Hepatocyte (in vitro differentiated cells): ENCODE data around the gene TCAP. TPM values are rescaled to one million over a fixed set of nuclear protein-coding genes. Genes with fewer than 3 reads are reported as not detected.

Source experiments
- DNase-seq: peaks from one replicate; pipeline ENCODE4 v3.0.0-alpha.2; 2016; ENCODE audit warnings: low spot score
- H2AFZ ChIP-seq: fragments of 200-600 bp; sonication (generic); 2 replicates; pipeline ENCODE4 v1.6.0; 2016; ENCODE audit warnings: antibody characterized with exemption, mild to moderate bottlenecking
- H3K27ac ChIP-seq: fragments of 200-600 bp; sonication (generic); 2 replicates; pipeline ENCODE4 v1.5.1; 2016; ENCODE audit warnings: mild to moderate bottlenecking
- H3K27me3 ChIP-seq: fragments of 200-600 bp; sonication (generic); 2 replicates; pipeline ENCODE4 v1.6.1; 2016
- H3K36me3 ChIP-seq: fragments of 200-600 bp; sonication (generic); replicated peaks from 2 replicates; pipeline ENCODE4 v1.5.1; 2016; ENCODE audit warnings: low read depth; ENCODE audit not compliant: insufficient read depth
- H3K4me1 ChIP-seq: fragments of 200-600 bp; sonication (generic); 2 replicates; pipeline ENCODE4 v1.5.1; 2016; ENCODE audit warnings: mild to moderate bottlenecking, moderate library complexity; ENCODE audit not compliant: insufficient read depth
- H3K4me2 ChIP-seq: fragments of 200-600 bp; sonication (generic); 2 replicates; pipeline ENCODE4 v1.6.0; 2016
- H3K4me3 ChIP-seq: fragments of 200-600 bp; sonication (generic); 2 replicates; pipeline ENCODE4 v1.5.1; 2016; ENCODE audit warnings: mild to moderate bottlenecking
- H3K79me2 ChIP-seq: fragments of 200-600 bp; sonication (generic); 2 replicates; pipeline ENCODE4 v1.6.0; 2017; ENCODE audit warnings: mild to moderate bottlenecking
- H3K9me2 ChIP-seq: fragments of 200-600 bp; sonication (generic); replicated peaks from 2 replicates; pipeline ENCODE4 v1.6.0; 2017; ENCODE audit warnings: mild to moderate bottlenecking; ENCODE audit not compliant: insufficient read depth
- H3K9me3 ChIP-seq: fragments of 200-600 bp; sonication (generic); 2 replicates; pipeline ENCODE4 v1.5.1; 2016; ENCODE audit warnings: low read depth, mild to moderate bottlenecking
- H4K20me1 ChIP-seq: fragments of 200-600 bp; sonication (generic); 2 replicates; pipeline ENCODE4 v1.6.0; 2016; ENCODE audit warnings: mild to moderate bottlenecking; ENCODE audit not compliant: insufficient read depth, poor library complexity, severe bottlenecking
- EZH2 ChIP-seq: fragments of 200-600 bp; sonication (generic); IDR thresholded peaks from 2 replicates; pipeline ENCODE4 v1.6.1; 2016; ENCODE audit warnings: antibody characterized with exemption, mild to moderate bottlenecking, borderline replicate concordance
- EZH2phosphoT487 ChIP-seq: fragments of 200-600 bp; sonication (generic); IDR thresholded peaks from one replicate; pipeline ENCODE4 v1.6.1; 2018; ENCODE audit warnings: antibody characterized with exemption, mild to moderate bottlenecking, low read depth, moderate library complexity; ENCODE audit not compliant: unreplicated experiment, severe bottlenecking
- WGBS: methylation state at CpG from one replicate; pipeline ENCODE4 v1.1.6; 2016; ENCODE audit warnings: low lambda C conversion rate; ENCODE audit errors: missing lambda C conversion rate; 5-methylcytosine and 5-hydroxymethylcytosine counted together
- polyA plus RNA-seq: library from polyadenylated mRNA; unstranded; fragments of >200 nt; fragmentation: Nextera tagmentation; extraction: Ambion mirVana; gene quantifications from 2 replicates; pipeline ENCODE4 v1.2.1, GENCODE V29; 2016
- total RNA-seq: library from RNA; depleted of rRNA; stranded (reverse); fragments of >200 nt; gene quantifications from 2 replicates; pipeline ENCODE4 v1.2.3, GENCODE V29; 2014
- TF ChIP-seq, protein P1 (sequence below): fragments of 200-600 bp; sonication (generic); IDR thresholded peaks from 2 replicates; pipeline ENCODE4 v1.5.1; 2016; ENCODE audit warnings: antibody characterized with exemption, mild to moderate bottlenecking; ENCODE audit not compliant: poor library complexity

TCAP gene
- total and polyA plus RNA-seq, 2 experiments from 2014 or later: 0.64 to 0.90 TPM

GRCh38 chr17:39706383-39706782 lies 41.2 kb downstream of the TCAP start:
- Histone ChIP-seq H3K9me3 (no peaks in the 10 kb centered on the region), H3K4me2 (no peak overlapping the region), H3K27ac (no peak overlapping the region), H3K79me2 (peaks cover 57% of the 10 kb centered on the region), H3K4me1 (peaks cover 45% of the 10 kb centered on the region), H3K9me2 (no peaks in the 10 kb centered on the region), H3K27me3 (no peaks in the 10 kb centered on the region), H3K4me3 (no peak overlapping the region), H3K36me3 (no peaks in the 10 kb centered on the region), H2AFZ (no peak overlapping the region), H4K20me1 (peaks cover 52% of the 10 kb centered on the region)
- TF ChIP-seq EZH2 (no peak), EZH2phosphoT487 (no peak)
- TF ChIP-seq, protein P1, sequence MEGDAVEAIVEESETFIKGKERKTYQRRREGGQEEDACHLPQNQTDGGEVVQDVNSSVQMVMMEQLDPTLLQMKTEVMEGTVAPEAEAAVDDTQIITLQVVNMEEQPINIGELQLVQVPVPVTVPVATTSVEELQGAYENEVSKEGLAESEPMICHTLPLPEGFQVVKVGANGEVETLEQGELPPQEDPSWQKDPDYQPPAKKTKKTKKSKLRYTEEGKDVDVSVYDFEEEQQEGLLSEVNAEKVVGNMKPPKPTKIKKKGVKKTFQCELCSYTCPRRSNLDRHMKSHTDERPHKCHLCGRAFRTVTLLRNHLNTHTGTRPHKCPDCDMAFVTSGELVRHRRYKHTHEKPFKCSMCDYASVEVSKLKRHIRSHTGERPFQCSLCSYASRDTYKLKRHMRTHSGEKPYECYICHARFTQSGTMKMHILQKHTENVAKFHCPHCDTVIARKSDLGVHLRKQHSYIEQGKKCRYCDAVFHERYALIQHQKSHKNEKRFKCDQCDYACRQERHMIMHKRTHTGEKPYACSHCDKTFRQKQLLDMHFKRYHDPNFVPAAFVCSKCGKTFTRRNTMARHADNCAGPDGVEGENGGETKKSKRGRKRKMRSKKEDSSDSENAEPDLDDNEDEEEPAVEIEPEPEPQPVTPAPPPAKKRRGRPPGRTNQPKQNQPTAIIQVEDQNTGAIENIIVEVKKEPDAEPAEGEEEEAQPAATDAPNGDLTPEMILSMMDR: no peak
- WGBS: 97% methylated on average over 8 of the region's 8 CpGs
- DNase-seq: no peak

DNA sequence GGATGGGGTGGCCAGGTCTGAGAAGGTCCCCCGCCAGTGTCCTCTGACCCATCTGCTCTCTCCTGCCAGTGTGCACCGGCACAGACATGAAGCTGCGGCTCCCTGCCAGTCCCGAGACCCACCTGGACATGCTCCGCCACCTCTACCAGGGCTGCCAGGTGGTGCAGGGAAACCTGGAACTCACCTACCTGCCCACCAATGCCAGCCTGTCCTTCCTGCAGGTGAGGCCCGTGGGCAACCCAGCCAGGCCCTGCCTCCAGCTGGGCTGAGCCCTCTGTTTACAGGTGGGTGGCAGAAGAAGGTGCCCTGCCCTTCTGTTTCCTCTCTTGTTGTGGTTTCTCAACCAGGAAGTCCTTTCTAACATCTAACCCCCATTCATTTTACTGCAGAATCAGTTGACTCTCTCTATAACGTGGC lies 41.8 kb downstream of the TCAP start:
- H3K79me2 ChIP-seq: peaks cover 51% of the 10 kb centered on the region
- no peak for TF ChIP-seq EZH2
- TF ChIP-seq, protein P1: no peak
- no peak for TF ChIP-seq EZH2phosphoT487
- H3K36me3 ChIP-seq: no peaks in the 10 kb centered on the region
- no peak overlapping the region for H3K4me2 ChIP-seq
- WGBS: 96% methylated on average over 7 of the region's 7 CpGs
- no peak for DNase-seq
- peaks cover 39% of the 10 kb centered on the region for H3K4me1 ChIP-seq
- no peaks in the 10 kb centered on the region for H3K27me3 ChIP-seq
- H3K27ac ChIP-seq: no peak overlapping the region
- H3K4me3 ChIP-seq: no peak overlapping the region
- H3K9me2 ChIP-seq: no peaks in the 10 kb centered on the region
- H4K20me1 ChIP-seq: peaks cover 46% of the 10 kb centered on the region
- H2AFZ ChIP-seq: no peak overlapping the region
- H3K9me3 ChIP-seq: no peaks in the 10 kb centered on the region

- no peak overlapping the region for H3K4me2 ChIP-seq
- no peak overlapping the region for H3K27ac ChIP-seq
- no peaks in the 10 kb centered on the region for H3K27me3 ChIP-seq
- peaks cover 17% of the 10 kb centered on the region for H3K4me1 ChIP-seq
- WGBS: 97% methylated on average over 13 of the region's 14 CpGs
- H3K9me2 ChIP-seq: no peaks in the 10 kb centered on the region
- peaks cover 22% of the 10 kb centered on the region for H4K20me1 ChIP-seq
- no peak for TF ChIP-seq EZH2
- TF ChIP-seq, protein P1: no peak
- no peak for TF ChIP-seq EZH2phosphoT487
- no peak overlapping the region for H2AFZ ChIP-seq
- H3K4me3 ChIP-seq: no peak overlapping the region
- no peaks in the 10 kb centered on the region for H3K36me3 ChIP-seq
- peaks cover 26% of the 10 kb centered on the region for H3K79me2 ChIP-seq
- no peaks in the 10 kb centered on the region for H3K9me3 ChIP-seq
- DNase-seq: no peak
These were observed 44.3 kb downstream of the TCAP start for GRCh38 chr17:39709319-39709997.
